HL-60 (cell line): ENCODE results near the gene RASAL1.

Experiments used
- DNase-seq, 2 experiments: peaks; one replicate each; pipeline ENCODE4 v3.0.0-alpha.2; 2010 to 2020; ENCODE audit warnings: low read depth in 1 of 2, low spot score in 1 of 2
- H3K27ac ChIP-seq: fragments of 250-450 bp; sonication (Bioruptor Pico); replicated peaks from 2 replicates; pipeline ENCODE4 v1.5.1; 2020; ENCODE audit warnings: mild to moderate bottlenecking, moderate library complexity
- H3K27me3 ChIP-seq: fragments of 250-450 bp; sonication (Bioruptor Pico); 2 replicates; pipeline ENCODE4 v1.5.1; 2021; ENCODE audit warnings: mild to moderate bottlenecking, moderate library complexity; ENCODE audit not compliant: insufficient read depth, poor library complexity, severe bottlenecking
- H3K4me3 ChIP-seq: replicated peaks from 2 replicates; pipeline ENCODE4 v1.5.1; 2011; ENCODE audit warnings: mild to moderate bottlenecking, control low read depth, low read length; ENCODE audit not compliant: insufficient read depth
- GABPA ChIP-seq: IDR thresholded peaks from 2 replicates; pipeline ENCODE4 v1.6.1; 2012; ENCODE audit warnings: low read depth
- POLR2AphosphoS5 ChIP-seq: IDR thresholded peaks from 2 replicates; pipeline ENCODE4 v1.6.1; 2012; ENCODE audit warnings: low read depth
- SPI1 ChIP-seq: IDR thresholded peaks from 2 replicates; pipeline ENCODE4 v1.6.1; 2012; ENCODE audit warnings: low read depth, mild to moderate bottlenecking, borderline replicate concordance
- TF ChIP-seq, protein P1 (sequence below): IDR thresholded peaks from one replicate; pipeline ENCODE4 v1.5.1; 2011; ENCODE audit warnings: low read length, control low read depth, inconsistent platforms; ENCODE audit not compliant: insufficient read depth
- TF ChIP-seq, protein P2 (sequence below): IDR thresholded peaks from 2 replicates; pipeline ENCODE4 v1.6.1; 2012; ENCODE audit warnings: low read depth; ENCODE audit not compliant: insufficient replicate concordance

Gene RASAL1

DNA sequence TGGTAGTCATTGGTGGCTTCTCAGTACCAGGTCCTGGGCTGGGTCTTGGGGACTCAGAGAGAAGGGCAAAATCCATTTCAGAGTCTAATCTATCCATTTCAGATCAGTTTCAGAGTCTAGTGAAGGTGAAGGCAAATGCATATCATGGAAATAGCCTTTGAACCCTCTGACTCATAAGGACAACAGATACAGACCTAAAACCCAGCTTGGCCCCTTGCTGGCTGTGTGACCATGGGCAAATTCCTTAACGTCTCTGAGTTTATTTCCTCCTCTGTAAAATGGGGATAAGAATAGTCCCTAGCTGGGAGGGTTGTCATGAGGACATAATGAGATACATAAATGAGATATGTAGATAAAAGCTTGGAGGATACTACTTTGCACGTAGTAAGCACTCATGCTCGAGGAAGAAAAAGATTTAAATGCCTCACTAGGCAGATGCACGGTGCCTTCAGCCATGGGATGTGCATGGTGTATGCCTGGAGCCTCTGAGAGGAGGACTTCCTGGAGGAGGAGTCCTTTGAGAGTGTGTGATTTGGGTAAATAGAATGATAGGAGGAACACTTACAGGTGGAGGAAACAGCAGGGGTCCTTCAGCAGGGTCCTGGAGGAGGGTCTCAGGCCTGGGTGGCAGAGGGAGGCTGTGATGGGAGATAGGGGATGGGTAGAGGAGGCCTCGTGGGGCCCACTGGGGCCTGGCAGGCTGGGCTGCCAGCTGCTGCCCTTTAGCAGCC, 71.0 kb downstream of the RASAL1 start:
- TF ChIP-seq, protein P1, sequence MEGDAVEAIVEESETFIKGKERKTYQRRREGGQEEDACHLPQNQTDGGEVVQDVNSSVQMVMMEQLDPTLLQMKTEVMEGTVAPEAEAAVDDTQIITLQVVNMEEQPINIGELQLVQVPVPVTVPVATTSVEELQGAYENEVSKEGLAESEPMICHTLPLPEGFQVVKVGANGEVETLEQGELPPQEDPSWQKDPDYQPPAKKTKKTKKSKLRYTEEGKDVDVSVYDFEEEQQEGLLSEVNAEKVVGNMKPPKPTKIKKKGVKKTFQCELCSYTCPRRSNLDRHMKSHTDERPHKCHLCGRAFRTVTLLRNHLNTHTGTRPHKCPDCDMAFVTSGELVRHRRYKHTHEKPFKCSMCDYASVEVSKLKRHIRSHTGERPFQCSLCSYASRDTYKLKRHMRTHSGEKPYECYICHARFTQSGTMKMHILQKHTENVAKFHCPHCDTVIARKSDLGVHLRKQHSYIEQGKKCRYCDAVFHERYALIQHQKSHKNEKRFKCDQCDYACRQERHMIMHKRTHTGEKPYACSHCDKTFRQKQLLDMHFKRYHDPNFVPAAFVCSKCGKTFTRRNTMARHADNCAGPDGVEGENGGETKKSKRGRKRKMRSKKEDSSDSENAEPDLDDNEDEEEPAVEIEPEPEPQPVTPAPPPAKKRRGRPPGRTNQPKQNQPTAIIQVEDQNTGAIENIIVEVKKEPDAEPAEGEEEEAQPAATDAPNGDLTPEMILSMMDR: no peak
- TF ChIP-seq, protein P2, sequence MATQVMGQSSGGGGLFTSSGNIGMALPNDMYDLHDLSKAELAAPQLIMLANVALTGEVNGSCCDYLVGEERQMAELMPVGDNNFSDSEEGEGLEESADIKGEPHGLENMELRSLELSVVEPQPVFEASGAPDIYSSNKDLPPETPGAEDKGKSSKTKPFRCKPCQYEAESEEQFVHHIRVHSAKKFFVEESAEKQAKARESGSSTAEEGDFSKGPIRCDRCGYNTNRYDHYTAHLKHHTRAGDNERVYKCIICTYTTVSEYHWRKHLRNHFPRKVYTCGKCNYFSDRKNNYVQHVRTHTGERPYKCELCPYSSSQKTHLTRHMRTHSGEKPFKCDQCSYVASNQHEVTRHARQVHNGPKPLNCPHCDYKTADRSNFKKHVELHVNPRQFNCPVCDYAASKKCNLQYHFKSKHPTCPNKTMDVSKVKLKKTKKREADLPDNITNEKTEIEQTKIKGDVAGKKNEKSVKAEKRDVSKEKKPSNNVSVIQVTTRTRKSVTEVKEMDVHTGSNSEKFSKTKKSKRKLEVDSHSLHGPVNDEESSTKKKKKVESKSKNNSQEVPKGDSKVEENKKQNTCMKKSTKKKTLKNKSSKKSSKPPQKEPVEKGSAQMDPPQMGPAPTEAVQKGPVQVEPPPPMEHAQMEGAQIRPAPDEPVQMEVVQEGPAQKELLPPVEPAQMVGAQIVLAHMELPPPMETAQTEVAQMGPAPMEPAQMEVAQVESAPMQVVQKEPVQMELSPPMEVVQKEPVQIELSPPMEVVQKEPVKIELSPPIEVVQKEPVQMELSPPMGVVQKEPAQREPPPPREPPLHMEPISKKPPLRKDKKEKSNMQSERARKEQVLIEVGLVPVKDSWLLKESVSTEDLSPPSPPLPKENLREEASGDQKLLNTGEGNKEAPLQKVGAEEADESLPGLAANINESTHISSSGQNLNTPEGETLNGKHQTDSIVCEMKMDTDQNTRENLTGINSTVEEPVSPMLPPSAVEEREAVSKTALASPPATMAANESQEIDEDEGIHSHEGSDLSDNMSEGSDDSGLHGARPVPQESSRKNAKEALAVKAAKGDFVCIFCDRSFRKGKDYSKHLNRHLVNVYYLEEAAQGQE: no peak
- TF ChIP-seq SPI1 (no peak), POLR2AphosphoS5 (no peak), GABPA (no peak)
- no peak for DNase-seq
- Histone ChIP-seq H3K27ac (no peak overlapping the region), H3K4me3 (no peak overlapping the region), H3K27me3 (peaks cover 3% of the 10 kb centered on the region)

DNA sequence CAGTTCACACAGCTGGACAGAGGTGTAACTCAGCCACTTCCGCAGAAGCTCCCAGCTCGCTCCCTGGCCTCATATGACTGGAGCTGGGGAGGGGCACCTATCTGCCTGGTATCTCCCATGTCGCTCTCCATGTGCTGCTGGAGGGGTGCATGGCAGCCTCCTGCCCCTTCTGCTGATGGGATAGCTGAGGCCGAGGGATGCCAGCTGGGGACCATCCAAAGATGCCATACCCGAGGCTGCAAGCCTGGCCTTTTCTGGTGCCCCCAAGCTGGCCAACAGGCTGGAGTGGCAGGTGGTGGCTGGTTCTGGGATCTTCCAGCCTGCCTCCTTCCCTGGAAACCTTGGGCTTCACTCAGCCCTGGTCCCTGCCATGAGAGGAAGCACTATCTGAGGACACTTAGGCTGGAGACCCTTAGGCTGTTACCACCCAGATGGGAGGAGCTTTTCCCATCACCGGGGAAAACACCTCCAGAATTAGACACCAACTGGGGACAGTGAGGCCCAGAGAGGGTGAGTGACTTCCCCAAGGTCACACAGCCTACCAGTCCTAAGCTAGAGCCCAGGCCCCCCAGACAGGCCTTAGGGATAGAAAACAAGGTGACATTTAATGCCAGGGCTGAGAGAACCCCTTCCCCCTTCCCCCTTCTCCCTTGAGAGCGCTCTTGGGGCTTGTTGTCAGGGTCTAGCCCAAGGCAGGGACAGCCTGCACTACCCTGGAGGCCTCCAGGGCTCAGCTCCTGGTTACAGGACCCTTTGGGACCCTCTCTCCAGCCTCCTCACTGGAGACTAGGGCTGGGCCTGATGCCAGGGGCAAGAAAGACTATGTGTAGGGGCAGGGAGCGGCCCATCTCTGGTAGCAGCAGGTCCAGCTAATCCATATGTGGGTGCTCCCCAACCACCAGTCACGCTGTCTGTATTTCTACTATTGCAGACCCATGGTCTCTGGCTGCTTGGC, 71.9 kb downstream of the RASAL1 start:
- Histone ChIP-seq H3K4me3 (no peak overlapping the region), H3K27ac (no peak overlapping the region), H3K27me3 (peaks cover 3% of the 10 kb centered on the region)
- no peak for DNase-seq
- TF ChIP-seq, protein P2: no peak
- TF ChIP-seq SPI1: no peak
- TF ChIP-seq POLR2AphosphoS5: no peak
- TF ChIP-seq, protein P1: no peak
- no peak for TF ChIP-seq GABPA

DNA sequence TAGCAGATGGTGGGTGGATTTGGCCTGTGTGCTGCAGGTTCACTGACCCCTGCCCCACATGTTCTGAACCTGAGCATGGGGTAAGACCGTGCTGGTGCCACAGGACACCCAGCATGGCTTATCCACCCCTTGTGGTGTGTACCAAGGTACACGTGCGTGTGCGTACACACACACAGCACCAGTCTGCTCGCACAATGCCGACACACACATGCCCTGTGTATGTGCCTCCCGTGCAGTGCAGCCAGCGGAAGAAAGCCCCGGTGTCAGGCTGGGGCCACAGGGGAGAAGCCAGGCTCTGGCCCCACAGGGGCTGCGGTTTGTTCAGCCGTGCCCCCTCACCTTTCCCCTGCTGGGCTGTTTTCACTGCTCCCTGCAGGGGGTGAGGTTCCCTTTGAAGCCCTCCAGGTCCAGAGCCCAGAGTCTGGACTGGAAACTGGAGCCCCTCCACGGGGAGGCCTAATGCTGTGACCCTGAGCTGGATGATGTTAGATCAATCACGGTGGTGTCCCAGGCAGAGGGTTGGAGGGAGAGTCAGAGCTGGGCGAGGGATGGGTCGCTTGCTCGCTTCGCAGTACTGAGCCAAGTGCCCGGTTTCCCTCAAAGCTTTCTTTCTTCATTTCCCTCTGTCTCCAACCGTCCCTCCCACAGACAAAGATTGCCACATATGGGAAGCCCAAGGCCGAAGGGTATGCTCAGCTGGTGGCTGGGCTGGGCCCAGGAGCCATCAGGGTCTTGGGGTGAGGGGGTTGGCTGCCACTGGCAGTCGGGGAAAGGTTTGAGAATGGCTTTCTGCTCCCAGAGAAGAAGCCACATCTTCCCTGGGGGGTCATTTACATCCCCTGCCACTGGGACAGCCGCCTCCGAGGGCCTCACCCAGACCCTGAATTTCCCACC, 72.8 kb downstream of the RASAL1 start:
- DNase-seq: no peak
- peaks cover 3% of the 10 kb centered on the region for H3K27me3 ChIP-seq
- TF ChIP-seq POLR2AphosphoS5 (no peak), SPI1 (no peak), GABPA (no peak)
- TF ChIP-seq, protein P1: no peak
- TF ChIP-seq, protein P2: no peak
- no peak overlapping the region for H3K4me3 ChIP-seq
- H3K27ac ChIP-seq: no peak overlapping the region
